ENCODE results near the gene LRRC3C.
"Not testable (repeated sequence)": the region's sequence is repeated elsewhere in the genome, so short reads cannot be mapped to it uniquely, and the experiment has no call there.

The LRRC3C gene

GRCh38 chr17:39927101-39927928, at the start of gene LRRC3C, which contains the start of gene ORMDL3:
Gene LRRC3C (plus strand): TSS chr17:39927732. CDS start chr17:39941524, 13,792 bp downstream.
Gene ORMDL3 (minus strand): TSS chr17:39927601. CDS start chr17:39924203, 3,398 bp downstream.
- peak within 1 kb of the TSS; percentile 82 for H3K27ac ChIP-seq
- DNase-seq (ENCODE audit: low read depth, low spot score): peak; percentile 55

- not testable (repeated sequence) for DNase-seq (ENCODE audit: low read depth, low spot score); H3K27ac ChIP-seq
Observed at GRCh38 chr17:39886102-39886501, 41.4 kb upstream of the LRRC3C start.

- H3K27ac ChIP-seq: no peak overlapping the region
Observed at GRCh38 chr17:39887078-39887477, 40.5 kb upstream of the LRRC3C start.

DNA sequence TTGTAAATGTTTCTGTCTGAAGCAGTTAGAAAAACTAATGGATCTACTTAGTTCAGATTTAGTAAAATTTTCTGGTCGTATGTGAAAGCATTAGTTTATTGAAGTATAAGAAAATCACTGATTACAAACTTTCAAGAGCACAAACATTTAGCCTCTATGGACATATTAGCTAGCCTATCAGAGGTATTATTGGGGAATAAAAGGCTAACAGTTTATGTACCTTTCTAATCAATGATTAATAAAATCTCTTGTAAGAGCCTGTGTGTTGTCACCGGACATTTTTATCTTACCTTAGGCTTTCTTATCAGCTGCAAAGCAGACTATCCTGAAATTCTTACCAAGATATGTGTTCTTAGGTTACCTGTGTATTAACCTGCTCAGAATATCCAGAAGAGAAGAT, 38.3 kb upstream of the LRRC3C start:
- no peak overlapping the region for H3K27ac ChIP-seq

More at GRCh38 chr17:39887078-39887477, 40.5 kb upstream of the LRRC3C start:
- DNase-seq (ENCODE audit: low read depth, low spot score): no peak

GRCh38 chr17:39894681-39895376, 32.7 kb upstream of the LRRC3C start:
- H3K27ac ChIP-seq: no peak overlapping the region
- DNase-seq (ENCODE audit: low read depth, low spot score): no peak

More for the DNA sequence above, 38.3 kb upstream of the LRRC3C start:
- no peak for DNase-seq (ENCODE audit: low read depth, low spot score)

- no peak overlapping the region for H3K27ac ChIP-seq
- DNase-seq (ENCODE audit: low read depth, low spot score): no peak
Observed at GRCh38 chr17:39898088-39898487, 29.4 kb upstream of the LRRC3C start.

DNA sequence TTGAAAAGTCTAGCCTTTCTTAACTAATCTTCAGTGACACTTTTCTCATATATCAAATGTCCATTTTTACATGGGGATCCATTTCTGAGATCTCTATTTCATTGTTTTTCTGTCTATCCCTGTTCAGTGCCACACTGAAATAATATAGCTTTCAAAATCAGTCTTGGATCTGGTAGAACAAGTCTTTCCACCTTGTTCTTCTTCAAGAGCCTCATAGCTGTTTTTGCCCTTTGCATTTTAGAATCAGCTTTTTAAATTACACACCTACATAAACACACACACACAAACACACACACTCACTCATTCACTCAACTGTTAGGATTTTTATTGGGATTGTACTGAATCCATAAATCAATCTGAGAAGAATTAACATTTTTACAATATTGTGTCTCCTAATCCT, 28.3 kb upstream of the LRRC3C start:
- H3K27ac ChIP-seq: no peak overlapping the region

DNA sequence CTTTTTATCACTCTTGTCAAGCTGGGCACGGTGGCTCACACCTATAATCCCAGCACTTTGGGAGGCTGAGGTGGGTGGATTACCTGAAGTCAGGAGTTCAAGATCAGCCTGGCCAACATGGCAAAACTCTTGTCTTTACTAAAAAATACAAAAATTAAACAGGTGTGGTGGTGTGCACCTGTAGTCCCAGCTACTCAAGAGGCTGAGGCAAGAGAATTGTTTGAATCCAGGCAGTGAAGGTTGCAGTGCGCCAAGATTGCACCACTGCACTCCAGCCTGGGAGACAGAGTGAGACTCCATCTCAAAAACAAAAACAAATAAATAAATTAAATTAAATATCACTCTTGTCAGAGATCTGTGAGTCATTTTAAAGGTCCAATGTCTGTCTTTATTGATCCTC, 25.5 kb upstream of the LRRC3C start:
- not testable (repeated sequence) for DNase-seq (ENCODE audit: low read depth, low spot score); H3K27ac ChIP-seq

More for the DNA sequence above, 28.3 kb upstream of the LRRC3C start:
- DNase-seq (ENCODE audit: low read depth, low spot score): no peak

GRCh38 chr17:39903158-39903884, 24.2 kb upstream of the LRRC3C start:
- H3K27ac ChIP-seq: no peak overlapping the region
- no peak for DNase-seq (ENCODE audit: low read depth, low spot score)

GRCh38 chr17:39904990-39905288, 22.6 kb upstream of the LRRC3C start:
- DNase-seq (ENCODE audit: low read depth, low spot score): no peak
- H3K27ac ChIP-seq: no peak overlapping the region

DNA sequence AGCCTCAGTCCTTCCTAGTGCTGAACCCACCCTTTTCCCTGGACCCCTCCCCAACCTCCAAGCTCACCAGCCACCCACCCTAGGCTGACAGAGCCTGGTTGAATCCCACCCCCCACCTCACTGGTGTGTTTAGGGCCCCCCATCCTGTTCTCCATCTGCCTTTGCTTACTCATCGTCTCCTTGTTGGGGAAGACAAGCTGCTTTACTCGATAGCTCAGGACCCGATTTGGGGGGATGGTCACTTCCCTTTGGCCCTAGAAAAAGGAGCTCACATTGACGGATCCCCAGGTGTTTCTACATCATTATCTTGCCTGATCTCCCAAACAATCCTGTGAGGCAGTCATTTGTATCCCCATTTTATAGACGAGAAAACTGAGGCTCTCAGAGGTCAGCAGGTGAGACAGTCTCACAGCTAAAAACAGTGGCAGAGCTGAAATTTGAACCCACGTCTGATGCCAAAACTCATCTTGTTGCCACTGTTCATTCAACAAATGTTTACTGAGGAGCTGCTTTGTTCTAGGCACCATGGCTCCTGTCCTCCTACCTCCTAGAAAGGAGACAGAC, 18.7 kb upstream of the LRRC3C start:
- DNase-seq (ENCODE audit: low read depth, low spot score): no peak

DNA sequence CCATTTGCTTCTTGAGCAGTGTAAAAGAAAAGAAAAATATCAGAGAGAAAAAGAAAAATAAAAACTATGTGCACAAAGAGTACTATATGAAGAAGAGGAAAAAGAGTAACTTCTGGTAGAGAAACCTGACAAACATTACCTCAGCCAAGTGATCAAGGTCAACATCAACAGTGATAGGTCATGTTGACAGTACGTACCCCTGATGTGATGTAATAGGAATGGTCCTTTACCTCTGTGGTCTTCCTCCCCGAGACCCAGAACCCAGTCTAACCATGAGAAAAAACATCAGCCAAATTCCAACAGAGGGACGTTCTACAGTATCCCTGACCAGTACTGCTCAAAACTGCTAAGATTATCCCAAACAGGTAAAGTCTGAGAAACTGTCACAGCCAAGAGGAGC, 13.5 kb upstream of the LRRC3C start:
- no peak overlapping the region for H3K27ac ChIP-seq
- no peak for DNase-seq (ENCODE audit: low read depth, low spot score)

More for the DNA sequence above, 18.7 kb upstream of the LRRC3C start:
- H3K27ac ChIP-seq: no peak overlapping the region

DNA sequence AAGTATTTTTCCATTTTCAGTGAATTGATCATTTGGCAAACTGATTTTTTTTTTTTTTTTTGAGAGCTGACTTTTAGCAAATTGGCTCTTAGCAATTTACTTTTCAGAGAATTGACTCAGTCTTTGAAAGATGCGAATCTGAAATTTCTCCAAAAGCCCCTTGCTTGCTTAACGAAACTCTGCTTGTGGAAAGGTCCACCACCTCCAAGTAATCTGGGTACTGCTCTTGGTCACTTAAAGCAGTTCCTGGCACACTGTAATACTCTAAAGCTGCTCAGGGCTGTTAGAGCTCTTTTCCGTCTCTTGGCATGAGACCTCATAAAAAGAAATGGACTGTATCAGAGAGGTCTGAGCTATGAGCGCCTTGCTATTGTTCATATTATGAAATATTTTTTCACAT, 12.0 kb upstream of the LRRC3C start:
- H3K27ac ChIP-seq: no peak overlapping the region
- no peak for DNase-seq (ENCODE audit: low read depth, low spot score)

DNA sequence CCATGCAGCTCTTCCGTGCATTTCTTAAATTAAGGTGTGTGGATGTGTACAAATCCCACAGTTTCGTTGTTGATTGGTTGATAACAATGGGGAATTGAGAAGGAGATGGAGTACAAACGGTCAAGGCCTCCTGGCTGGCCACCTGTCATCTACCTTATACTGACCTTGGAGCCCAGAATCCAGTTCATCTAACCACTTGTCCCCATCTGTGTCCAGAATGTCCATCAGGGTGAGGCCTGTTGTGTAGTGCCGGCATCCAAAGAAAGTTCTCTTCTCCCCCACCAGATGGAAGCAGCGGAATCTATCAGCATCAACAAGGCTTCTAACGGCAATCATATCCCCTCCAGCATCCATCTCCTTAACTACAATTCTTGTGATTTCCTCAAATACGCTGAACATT, 10.6 kb upstream of the LRRC3C start:
- DNase-seq (ENCODE audit: low read depth, low spot score): no peak

GRCh38 chr17:39919087-39919683, 8.3 kb upstream of the LRRC3C start:
- DNase-seq (ENCODE audit: low read depth, low spot score): no peak
- no peak overlapping the region for H3K27ac ChIP-seq

More for the DNA sequence above, 10.6 kb upstream of the LRRC3C start:
- no peak overlapping the region for H3K27ac ChIP-seq

DNA sequence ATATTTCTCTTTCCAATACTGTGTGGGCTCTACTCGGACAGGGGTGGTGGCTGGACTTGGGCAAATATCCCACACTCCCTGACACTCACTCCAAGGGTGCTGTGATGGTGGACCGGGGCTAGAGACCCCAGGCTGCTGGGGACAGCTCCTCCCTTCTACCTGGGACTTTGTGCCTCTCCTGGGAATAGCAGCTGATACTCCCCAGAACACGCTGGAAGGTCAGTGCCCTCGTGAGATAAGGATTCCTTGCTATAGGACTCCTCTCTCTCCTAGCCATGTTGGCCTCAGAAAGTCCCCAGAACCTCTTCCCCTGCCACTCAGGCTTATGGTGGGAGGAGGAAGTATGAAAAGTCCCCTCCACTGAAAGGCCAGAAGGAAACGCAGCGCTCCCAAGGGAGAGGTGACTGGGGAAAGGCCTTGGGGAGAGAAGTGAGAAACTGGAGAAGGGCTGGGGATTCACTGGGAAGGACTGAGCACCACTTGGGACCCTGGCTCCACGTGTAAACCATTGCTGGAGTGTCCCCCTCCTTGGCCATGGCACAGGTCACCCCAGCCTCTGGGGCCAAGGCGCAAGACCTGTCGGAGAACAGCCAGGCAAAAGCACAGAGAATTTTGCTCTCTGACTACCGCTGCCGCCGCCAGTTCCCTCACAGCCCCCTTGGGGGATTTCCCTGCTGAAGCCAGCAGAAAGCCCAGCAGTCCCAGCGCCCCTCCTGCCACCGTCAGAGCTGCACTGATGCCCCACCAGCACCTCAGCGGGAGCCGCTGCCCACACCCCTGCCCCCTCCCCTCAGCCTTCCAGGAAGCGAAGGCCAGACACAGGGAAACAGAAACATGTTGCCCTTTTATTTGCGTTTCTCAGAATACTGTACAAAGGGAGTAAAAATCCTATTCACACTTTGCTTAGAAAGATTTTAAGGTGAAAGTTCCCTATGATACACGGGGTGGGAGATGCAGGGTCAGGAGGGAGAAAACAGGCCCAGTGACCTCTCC, 7.0 kb upstream of the LRRC3C start:
- no peak overlapping the region for H3K27ac ChIP-seq
- DNase-seq (ENCODE audit: low read depth, low spot score): no peak

- no peak overlapping the region for H3K27ac ChIP-seq
- DNase-seq (ENCODE audit: low read depth, low spot score): no peak
Observed at GRCh38 chr17:39921323-39921722, 6.2 kb upstream of the LRRC3C start.

- no peak overlapping the region for H3K27ac ChIP-seq
- no peak for DNase-seq (ENCODE audit: low read depth, low spot score)
Observed at GRCh38 chr17:39922006-39922405, 5.5 kb upstream of the LRRC3C start.

DNA sequence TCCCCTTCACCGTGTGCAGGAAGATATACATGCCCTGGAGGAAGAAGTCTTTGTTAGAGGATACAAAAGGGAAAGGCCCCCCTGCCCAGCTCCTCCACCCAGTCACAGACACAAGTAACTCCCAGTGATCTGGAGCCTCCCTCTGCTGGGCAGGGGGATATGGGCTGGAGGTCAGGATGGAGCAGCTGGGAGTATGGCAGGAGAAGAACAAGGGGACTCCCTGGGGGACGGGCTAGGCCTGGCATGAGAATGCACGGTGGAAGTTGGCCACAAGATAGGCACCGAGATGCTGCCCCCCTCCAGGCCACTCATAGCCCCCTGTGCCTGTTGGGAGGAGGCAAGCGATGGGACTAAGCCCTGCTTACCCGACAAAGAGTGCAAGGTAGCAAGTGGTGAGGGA, 4.3 kb upstream of the LRRC3C start:
- H3K27ac ChIP-seq: no peak overlapping the region
- DNase-seq (ENCODE audit: low read depth, low spot score): no peak

Measured in epithelial cell of prostate (primary cell).